ENCODE data around the gene NCOA5. TPM values are rescaled to one million over a fixed set of nuclear protein-coding genes. Genes with fewer than 3 reads are reported as not detected.

The NCOA5 gene
- total RNA-seq, 3 donors from 2014 or later (not counting 1 experiment from before 2014, with no cell fraction given) = 8.8 to 18.4 (median 18.0) TPM

GRCh38 chr20:46129955-46130481 lies 40.3 kb upstream of the NCOA5 start:
- no peak overlapping the region for H3K27ac Mint-ChIP-seq
- ATAC-seq = no peak
- no peak for DNase-seq

GRCh38 chr20:46128310-46129151 lies 38.8 kb upstream of the NCOA5 start:
- no peak for ATAC-seq
- 71% methylated on average over 16 of the region's 16 CpGs for WGBS (ENCODE audit: insufficient coverage)
- no peak overlapping the region for H3K4me3 Mint-ChIP-seq
- Histone ChIP-seq H3K4me1 (ENCODE audit: control insufficient read depth, insufficient read depth, low read length) (peaks cover 5% of the 10 kb centered on the region), H3K27ac (ENCODE audit: low read length) (no peak overlapping the region), H3K36me3 (ENCODE audit: control insufficient read depth, insufficient read depth, low read length) (no peaks in the 10 kb centered on the region), H3K27me3 (ENCODE audit: control insufficient read depth, insufficient read depth, low read length) (peaks cover 2% of the 10 kb centered on the region), H3K9me3 (ENCODE audit: control insufficient read depth, insufficient read depth, low read length) (no peaks in the 10 kb centered on the region), H3K4me3 (ENCODE audit: low read length) (no peak overlapping the region)
- no peaks in the 10 kb centered on the region for H3K36me3 Mint-ChIP-seq
- TF ChIP-seq CTCF (IDR thresholded peaks at IDR 0.05) = no peak
- peaks cover 8 to 13% of the 10 kb centered on the region in 2 donors for H3K27me3 Mint-ChIP-seq (ENCODE audit: low read depth in 2 of 2)
- no peak for DNase-seq
- H3K27ac Mint-ChIP-seq = no peak overlapping the region
- H3K9me3 Mint-ChIP-seq = no peaks in the 10 kb centered on the region
- intact Hi-C loops (cut with micrococcal nuclease) = no loop called here
- H3K4me1 Mint-ChIP-seq = peaks cover 4 to 7% of the 10 kb centered on the region in 2 donors

More at GRCh38 chr20:46129955-46130481, 40.3 kb upstream of the NCOA5 start:
- H3K9me3 Mint-ChIP-seq = no peaks in the 10 kb centered on the region
- TF ChIP-seq CTCF (IDR thresholded peaks at IDR 0.05) = no peak
- WGBS (ENCODE audit: insufficient coverage) = 53% methylated on average over 5 of the region's 5 CpGs
- H3K4me1 ChIP-seq (ENCODE audit: control insufficient read depth, insufficient read depth, low read length) = peaks cover 5% of the 10 kb centered on the region
- peaks cover 2% of the 10 kb centered on the region for H3K27me3 ChIP-seq (ENCODE audit: control insufficient read depth, insufficient read depth, low read length)
- no peak overlapping the region for H3K4me3 Mint-ChIP-seq
- no peak overlapping the region for H3K4me3 ChIP-seq (ENCODE audit: low read length)
- no peak overlapping the region for H3K27ac ChIP-seq (ENCODE audit: low read length)
- H3K27me3 Mint-ChIP-seq (ENCODE audit: low read depth in 2 of 2) = peaks cover 10 to 13% of the 10 kb centered on the region in 2 donors
- no peaks in the 10 kb centered on the region for H3K36me3 ChIP-seq (ENCODE audit: control insufficient read depth, insufficient read depth, low read length)
- H3K9me3 ChIP-seq (ENCODE audit: control insufficient read depth, insufficient read depth, low read length) = no peaks in the 10 kb centered on the region
- intact Hi-C loops (cut with micrococcal nuclease) = loop anchor here (5.0 kb wide), 1 partner anchor 552 kb away; no protein-coding TSS in a partner anchor
- no peaks in the 10 kb centered on the region for H3K36me3 Mint-ChIP-seq
- peaks cover 0 to 7% of the 10 kb centered on the region in 2 donors for H3K4me1 Mint-ChIP-seq

GRCh38 chr20:46127396-46128010 lies 37.7 kb upstream of the NCOA5 start:
- H3K36me3 ChIP-seq (ENCODE audit: control insufficient read depth, insufficient read depth, low read length) = peaks cover 3% of the 10 kb centered on the region
- intact Hi-C loops (cut with micrococcal nuclease) = no loop called here
- H3K9me3 Mint-ChIP-seq = no peaks in the 10 kb centered on the region
- WGBS (ENCODE audit: insufficient coverage) = 96% methylated on average over 11 of the region's 11 CpGs
- peaks cover 3 to 6% of the 10 kb centered on the region in 2 donors for H3K27me3 Mint-ChIP-seq (ENCODE audit: low read depth in 2 of 2)
- peaks cover 2 to 4% of the 10 kb centered on the region in 2 donors for H3K4me1 Mint-ChIP-seq
- H3K27ac ChIP-seq (ENCODE audit: low read length) = no peak overlapping the region
- no peaks in the 10 kb centered on the region for H3K27me3 ChIP-seq (ENCODE audit: control insufficient read depth, insufficient read depth, low read length)
- TF ChIP-seq CTCF (IDR thresholded peaks at IDR 0.05) = no peak
- ATAC-seq (no peak), DNase-seq (no peak)
- no peak overlapping the region for H3K4me3 ChIP-seq (ENCODE audit: low read length)
- H3K36me3 Mint-ChIP-seq = no peaks in the 10 kb centered on the region
- H3K27ac Mint-ChIP-seq = no peak overlapping the region
- H3K9me3 ChIP-seq (ENCODE audit: control insufficient read depth, insufficient read depth, low read length) = no peaks in the 10 kb centered on the region
- peaks cover under 1% of the 10 kb centered on the region for H3K4me1 ChIP-seq (ENCODE audit: control insufficient read depth, insufficient read depth, low read length)
- H3K4me3 Mint-ChIP-seq = no peak overlapping the region
